Measurements from ENCODE around the gene GPRC5D. TPM values are rescaled to one million over a fixed set of nuclear protein-coding genes. Genes with fewer than 3 reads are reported as not detected.

The GPRC5D gene
- total RNA-seq, 2 experiments from 2014 or later = not detected

DNA sequence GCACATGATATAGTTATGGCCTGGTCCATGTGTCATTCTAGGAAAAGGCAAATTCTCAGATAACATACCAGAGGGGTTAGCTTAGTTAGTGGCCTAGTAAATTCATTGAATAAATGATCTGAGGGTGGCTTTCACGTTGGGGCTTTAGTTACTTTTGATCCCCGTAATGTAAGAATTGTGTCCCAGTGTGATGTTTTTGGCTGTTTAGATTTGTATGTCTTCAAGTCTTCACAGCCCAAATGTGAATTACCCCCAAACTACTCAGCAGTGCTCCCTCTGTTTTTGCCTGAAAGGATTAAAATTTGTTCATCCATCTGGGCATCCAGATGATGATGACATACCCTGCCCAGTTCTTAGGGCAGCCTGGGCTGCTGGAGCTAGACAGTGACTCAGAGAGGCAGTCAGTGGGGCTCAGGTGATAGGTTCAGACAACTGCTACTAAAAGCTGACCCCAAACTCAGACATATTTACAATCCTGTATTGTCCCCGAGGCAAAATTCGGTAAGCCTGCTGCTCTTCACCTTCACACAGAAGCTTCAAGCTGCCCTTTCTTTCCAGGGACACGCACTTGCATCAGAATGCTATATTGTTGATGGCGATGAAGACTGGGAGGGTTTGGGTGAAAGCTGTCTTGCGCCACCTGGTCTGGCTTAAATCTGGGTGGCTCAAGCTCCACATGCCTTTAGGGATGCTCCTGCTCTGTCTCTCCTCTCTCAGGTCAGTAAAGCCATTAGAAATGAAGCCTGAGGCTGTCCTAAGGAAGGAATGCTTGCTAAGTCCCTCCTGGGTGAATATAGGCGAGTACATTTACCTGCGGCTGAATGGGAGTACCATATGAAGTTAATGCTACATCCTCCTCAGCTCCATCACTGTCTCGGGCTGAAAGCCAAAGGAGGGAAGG lies 10.3 kb downstream of the GPRC5D start:
- ATAC-seq (no peak), DNase-seq (no peak)
- Mint-ChIP-seq H3K27ac (no peak overlapping the region), H3K27me3 (peaks cover 20% of the 10 kb centered on the region), H3K4me3 (no peak overlapping the region), H3K4me1 (no peaks in the 10 kb centered on the region), H3K36me3 (no peaks in the 10 kb centered on the region), H3K9me3 (ENCODE audit: low read depth) (no peaks in the 10 kb centered on the region)
- CTCF ChIA-PET = no interaction called here

DNA sequence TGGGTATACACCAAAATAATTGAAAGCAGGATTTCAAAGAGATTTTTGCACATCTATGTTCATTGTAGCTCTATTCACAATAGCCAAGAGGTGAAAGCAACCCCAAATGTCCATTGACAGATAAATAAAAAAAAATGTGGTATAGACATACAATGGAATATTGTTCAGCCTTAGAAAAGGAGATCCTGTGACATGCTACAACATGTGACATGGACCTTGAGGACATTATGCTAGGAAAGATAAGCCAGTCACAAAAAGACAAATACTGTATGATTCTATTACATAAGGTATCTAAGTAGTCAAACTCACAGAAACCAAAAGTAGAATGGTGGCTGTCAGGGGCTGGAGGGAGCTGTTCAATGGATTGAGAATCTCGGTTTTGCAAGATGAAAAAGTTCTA lies 12.1 kb downstream of the GPRC5D start:
- CTCF ChIA-PET = interaction anchor here (0.6 kb wide), 1 partner anchor 25 kb away, joined by 3 read pairs; no protein-coding TSS in a partner anchor
- Mint-ChIP-seq H3K36me3 (no peaks in the 10 kb centered on the region), H3K27ac (no peak overlapping the region), H3K4me1 (no peaks in the 10 kb centered on the region), H3K27me3 (peaks cover 10% of the 10 kb centered on the region), H3K9me3 (ENCODE audit: low read depth) (no peaks in the 10 kb centered on the region), H3K4me3 (no peak overlapping the region)
- DNase-seq (no peak), ATAC-seq (no peak)

DNA sequence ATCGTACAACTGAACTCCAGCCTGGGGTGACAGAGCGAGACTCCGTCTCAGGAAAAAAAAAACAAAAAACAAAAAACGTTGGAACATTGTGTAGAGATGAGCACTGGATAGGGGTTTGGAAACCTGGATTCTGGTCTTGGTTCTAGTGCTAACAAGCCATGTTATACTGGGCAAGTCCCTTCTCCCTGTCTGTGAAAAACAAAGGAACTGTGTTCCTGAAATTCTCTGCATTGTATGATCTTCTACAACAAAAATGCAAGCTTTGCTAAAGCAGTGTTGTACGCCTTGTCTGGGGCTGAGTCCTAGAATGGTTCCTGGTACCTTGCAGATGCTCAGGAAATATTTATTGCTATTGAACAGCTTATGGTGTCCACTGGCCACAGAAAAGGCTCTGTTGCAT lies 13.4 kb downstream of the GPRC5D start:
- DNase-seq = no peak
- Mint-ChIP-seq H3K9me3 (ENCODE audit: low read depth) (no peaks in the 10 kb centered on the region), H3K27me3 (peaks cover 19% of the 10 kb centered on the region), H3K36me3 (no peaks in the 10 kb centered on the region), H3K27ac (no peak overlapping the region), H3K4me1 (no peaks in the 10 kb centered on the region), H3K4me3 (no peak overlapping the region)
- ATAC-seq = no peak
- CTCF ChIA-PET = no interaction called here

DNA sequence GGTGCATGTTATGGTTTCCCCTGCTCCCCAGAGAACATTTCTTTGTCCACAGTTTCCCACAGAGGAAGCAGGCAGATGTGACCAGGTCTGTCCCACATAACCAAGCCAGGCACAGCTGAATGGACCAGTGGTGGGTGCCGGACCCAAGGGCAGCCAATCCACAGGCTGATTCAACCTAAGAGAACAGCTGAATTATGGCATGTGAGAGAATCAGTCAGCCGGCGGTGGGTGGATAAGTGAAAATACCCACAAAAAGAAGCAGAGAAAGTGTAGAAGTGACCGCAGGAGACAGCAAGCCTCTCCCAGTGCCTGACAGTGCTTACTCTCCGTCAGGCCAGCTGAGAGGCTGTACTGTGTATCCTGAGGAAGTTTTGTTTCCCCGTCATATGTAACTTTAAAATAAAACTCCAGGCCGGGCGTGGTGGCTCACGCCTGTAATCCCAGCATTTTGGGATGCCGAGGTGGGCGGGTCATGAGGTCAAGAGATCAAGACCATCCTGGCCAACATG lies 14.9 kb downstream of the GPRC5D start:
- Mint-ChIP-seq H3K4me3 (no peak overlapping the region), H3K4me1 (no peaks in the 10 kb centered on the region), H3K9me3 (ENCODE audit: low read depth) (no peaks in the 10 kb centered on the region), H3K36me3 (no peaks in the 10 kb centered on the region), H3K27me3 (peaks cover 17% of the 10 kb centered on the region), H3K27ac (no peak overlapping the region)
- DNase-seq = no peak
- CTCF ChIA-PET = no interaction called here
- no peak for ATAC-seq

DNA sequence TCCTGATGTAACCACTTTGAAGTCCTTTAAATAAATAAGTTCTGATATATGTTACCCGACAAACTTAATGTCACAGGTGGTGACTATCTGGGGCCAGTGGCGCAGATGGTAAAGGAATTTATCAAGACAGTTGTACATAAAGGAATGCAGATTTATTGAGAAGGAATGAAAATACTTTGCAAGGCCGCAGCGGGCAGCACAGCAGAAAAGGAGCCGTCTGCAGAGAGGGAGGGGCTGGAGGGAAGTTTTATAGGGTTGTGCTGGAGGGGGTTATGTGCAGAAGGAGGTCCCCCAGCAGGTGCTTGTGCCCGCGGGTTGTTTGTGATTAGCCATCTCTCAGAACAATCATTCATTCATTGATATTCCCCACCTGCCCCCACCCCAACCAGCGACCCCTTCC lies 17.4 kb downstream of the GPRC5D start:
- CTCF ChIA-PET = no interaction called here
- ATAC-seq = no peak

DNA sequence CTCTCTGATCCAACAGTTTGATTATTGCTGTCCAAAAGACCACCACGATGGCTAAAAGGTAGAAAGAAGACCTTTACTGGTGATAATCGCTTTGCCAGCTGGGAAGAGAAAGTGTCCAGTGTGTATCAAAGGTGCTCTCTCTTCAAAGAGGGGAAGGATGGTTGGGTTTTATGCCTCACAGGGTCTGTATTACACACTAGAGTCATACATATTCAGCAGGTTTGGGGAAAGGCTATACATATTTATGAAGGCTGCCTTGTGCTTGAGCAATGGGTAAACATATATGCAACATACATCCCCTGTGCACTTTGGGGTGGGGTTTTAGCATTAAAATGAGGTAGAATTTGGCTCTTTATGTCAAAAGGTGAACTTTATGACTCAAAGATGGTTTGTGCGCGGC lies 18.2 kb downstream of the GPRC5D start:
- no peaks in the 10 kb centered on the region for H3K9me3 Mint-ChIP-seq (ENCODE audit: low read depth)
- ATAC-seq (no peak), DNase-seq (no peak)
- no peak overlapping the region for H3K4me3 Mint-ChIP-seq
- H3K27me3 Mint-ChIP-seq = peaks cover 14% of the 10 kb centered on the region
- H3K36me3 Mint-ChIP-seq = peaks cover 1% of the 10 kb centered on the region
- H3K4me1 Mint-ChIP-seq = no peaks in the 10 kb centered on the region
- CTCF ChIA-PET = no interaction called here
- H3K27ac Mint-ChIP-seq = no peak overlapping the region

More for the DNA sequence above, 17.4 kb downstream of the GPRC5D start:
- Mint-ChIP-seq H3K4me3 (no peak overlapping the region), H3K9me3 (ENCODE audit: low read depth) (no peaks in the 10 kb centered on the region), H3K36me3 (peaks cover 1% of the 10 kb centered on the region), H3K4me1 (no peaks in the 10 kb centered on the region), H3K27me3 (peaks cover 15% of the 10 kb centered on the region), H3K27ac (no peak overlapping the region)
- no peak for DNase-seq

DNA sequence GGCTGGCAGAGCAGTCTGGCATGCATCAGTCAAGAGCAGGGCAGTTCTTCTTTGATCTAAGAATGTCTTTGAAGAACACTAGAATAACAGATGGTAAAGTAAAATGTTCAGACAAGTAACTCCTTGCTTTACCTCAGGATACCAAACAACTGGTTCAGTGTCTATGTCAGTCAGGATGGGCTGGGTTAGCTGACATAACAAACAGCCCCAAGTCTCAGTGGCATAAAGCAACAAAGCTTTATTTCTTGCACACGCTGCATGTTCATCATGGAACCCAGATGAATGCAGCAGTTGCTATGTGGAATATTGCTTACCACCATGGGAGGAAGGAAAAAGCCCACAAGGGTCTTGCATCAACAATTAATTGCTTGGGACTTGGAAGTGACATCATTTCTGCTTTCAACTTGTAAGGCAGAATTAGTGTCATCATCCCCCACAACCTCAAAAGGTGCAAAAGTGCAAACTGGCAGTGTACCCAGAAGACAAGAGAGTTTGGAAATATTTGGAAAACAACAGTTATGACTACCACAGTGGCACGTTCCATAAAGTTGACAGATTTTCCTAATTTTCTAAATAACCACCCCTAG lies 21.2 kb downstream of the GPRC5D start:
- ATAC-seq (no peak), DNase-seq (no peak)
- Mint-ChIP-seq H3K4me3 (no peak overlapping the region), H3K27me3 (peaks cover 16% of the 10 kb centered on the region), H3K9me3 (ENCODE audit: low read depth) (no peaks in the 10 kb centered on the region), H3K27ac (no peak overlapping the region), H3K36me3 (peaks cover 1% of the 10 kb centered on the region), H3K4me1 (no peaks in the 10 kb centered on the region)
- CTCF ChIA-PET = interaction anchor here (1.1 kb wide), 1 partner anchor 14 kb away, joined by 3 read pairs; no protein-coding TSS in a partner anchor

DNA sequence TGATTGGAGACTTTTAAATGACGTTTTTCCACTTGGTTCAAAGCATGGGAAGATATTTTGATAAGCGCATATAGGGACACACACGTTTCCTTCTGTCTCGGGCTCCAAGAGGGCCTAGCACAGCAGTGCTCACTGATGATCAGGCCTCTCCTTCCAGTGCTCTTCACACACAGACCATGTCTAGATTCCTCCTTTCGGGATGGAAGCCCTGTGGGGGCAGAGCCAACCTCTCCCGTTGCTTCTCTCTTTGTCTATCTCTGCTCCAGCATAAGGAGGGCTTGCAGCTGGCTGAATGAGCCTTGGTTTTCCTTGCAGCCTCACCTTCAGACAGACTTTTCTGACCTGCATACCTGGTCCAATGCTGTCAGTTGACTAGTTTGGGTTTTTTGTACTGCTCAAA lies 22.3 kb downstream of the GPRC5D start:
- no peaks in the 10 kb centered on the region for H3K4me1 Mint-ChIP-seq
- DNase-seq = no peak
- peaks cover 16% of the 10 kb centered on the region for H3K27me3 Mint-ChIP-seq
- CTCF ChIA-PET = no interaction called here
- H3K36me3 Mint-ChIP-seq = peaks cover 1% of the 10 kb centered on the region
- H3K4me3 Mint-ChIP-seq = no peak overlapping the region
- ATAC-seq = no peak
- no peaks in the 10 kb centered on the region for H3K9me3 Mint-ChIP-seq (ENCODE audit: low read depth)
- no peak overlapping the region for H3K27ac Mint-ChIP-seq

DNA sequence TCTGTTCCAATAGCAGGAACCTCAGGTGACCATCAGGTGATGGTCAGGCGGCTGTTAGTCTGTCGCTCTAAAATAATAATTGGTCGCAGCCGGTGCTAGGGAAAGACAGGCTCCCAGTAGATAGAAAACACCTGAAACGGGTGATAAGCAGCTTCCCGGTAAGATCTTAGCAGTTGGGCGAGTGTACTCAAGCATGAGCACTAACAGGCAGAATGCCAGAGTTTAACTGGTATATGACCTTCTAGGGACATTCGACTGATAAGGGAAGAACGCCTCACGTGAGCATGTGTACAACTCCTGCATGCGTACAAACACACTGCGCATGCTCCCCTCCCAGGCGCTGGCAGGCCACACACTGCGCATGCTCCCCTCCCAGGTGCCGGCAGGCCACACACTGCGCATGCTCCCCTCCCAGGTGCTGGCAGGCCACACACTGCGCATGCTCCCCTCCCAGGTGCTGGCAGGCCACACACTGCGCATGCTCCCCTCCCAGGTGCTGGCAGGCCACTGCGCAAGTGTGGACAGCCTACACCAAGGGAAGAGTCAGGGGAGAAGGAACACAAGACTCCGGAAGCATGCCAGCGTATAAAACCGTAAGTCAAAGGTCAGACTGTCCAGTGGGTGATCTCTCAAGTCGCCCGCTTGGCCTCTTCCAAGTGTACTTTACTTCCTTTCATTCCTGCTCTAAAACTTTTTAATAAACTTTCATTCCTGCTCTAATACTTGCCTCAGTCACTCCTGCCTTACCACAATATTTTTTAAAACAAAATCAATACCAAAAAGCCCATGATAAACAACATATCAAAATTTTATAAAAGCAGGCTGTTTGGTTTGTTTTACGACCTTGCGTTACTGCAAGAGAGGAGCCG lies 24.5 kb downstream of the GPRC5D start:
- no peaks in the 10 kb centered on the region for H3K9me3 Mint-ChIP-seq (ENCODE audit: low read depth)
- CTCF ChIA-PET = interaction anchor here (1.3 to 1.4 kb wide), 2 partner anchors 11 to 284 kb away, joined by 3 read pairs; no protein-coding TSS in a partner anchor
- ATAC-seq (peak; percentile 90), DNase-seq (peak; percentile 72)
- H3K4me3 Mint-ChIP-seq = peak overlapping the region; percentile 58
- H3K27ac Mint-ChIP-seq = peak overlapping the region; percentile 31
- no peaks in the 10 kb centered on the region for H3K4me1 Mint-ChIP-seq
- peaks cover 5% of the 10 kb centered on the region for H3K27me3 Mint-ChIP-seq
- H3K36me3 Mint-ChIP-seq = peaks cover 1% of the 10 kb centered on the region

DNA sequence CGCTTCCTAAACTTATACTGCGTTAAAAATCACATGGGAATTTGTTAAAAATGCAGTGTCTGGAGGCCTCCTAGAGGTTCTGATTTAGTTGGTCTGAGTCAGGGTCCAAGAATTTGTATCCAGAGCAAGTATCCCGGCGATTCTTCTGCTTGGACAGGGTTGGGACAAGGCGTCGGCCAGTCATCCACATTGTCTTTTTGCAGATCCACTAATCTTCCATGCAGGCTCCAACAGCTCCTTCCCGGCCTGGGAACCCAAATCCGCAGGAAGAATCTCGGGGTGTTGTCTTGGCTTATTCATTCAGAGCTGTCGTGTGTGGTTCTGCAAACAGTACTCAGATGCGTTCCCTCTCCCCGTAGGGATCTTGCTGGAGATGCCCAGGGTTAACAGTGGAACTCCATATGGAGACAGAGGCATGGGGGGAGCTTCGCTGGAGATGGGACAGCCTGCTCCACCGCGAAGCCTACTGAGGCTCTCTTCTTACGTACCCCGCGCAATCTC lies 25.3 kb downstream of the GPRC5D start:
- Mint-ChIP-seq H3K27ac (no peak overlapping the region), H3K4me3 (no peak overlapping the region), H3K4me1 (no peaks in the 10 kb centered on the region), H3K9me3 (ENCODE audit: low read depth) (no peaks in the 10 kb centered on the region), H3K27me3 (peaks cover 5% of the 10 kb centered on the region), H3K36me3 (peaks cover 1% of the 10 kb centered on the region)
- CTCF ChIA-PET = interaction anchor here (1.3 to 1.4 kb wide), 2 partner anchors 10 to 285 kb away, joined by 3 read pairs; no protein-coding TSS in a partner anchor
- DNase-seq (no peak), ATAC-seq (no peak)

DNA sequence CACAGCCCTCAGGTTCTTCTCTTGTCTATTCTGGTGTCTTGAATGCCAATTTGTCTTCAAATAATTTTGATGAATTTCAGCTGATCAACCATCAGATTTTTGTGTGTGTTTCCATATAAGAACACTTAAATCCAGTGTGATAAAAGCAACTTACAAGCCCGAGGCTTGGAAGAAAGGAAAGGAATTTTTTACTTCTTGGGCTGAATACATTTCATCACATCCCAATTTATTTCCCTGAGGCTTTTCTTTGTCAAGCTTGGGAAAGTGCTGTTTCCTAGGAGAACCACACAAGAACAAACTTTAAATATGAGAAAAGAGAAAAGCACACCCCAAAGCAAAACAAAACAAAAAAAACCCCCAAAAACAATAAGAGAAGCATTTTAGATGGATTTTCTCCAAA lies 26.6 kb downstream of the GPRC5D start:
- Mint-ChIP-seq H3K4me1 (no peaks in the 10 kb centered on the region), H3K27ac (no peak overlapping the region), H3K4me3 (no peak overlapping the region), H3K36me3 (peaks cover under 1% of the 10 kb centered on the region), H3K9me3 (ENCODE audit: low read depth) (no peaks in the 10 kb centered on the region), H3K27me3 (peaks cover 5% of the 10 kb centered on the region)
- DNase-seq = no peak
- no peak for ATAC-seq
- CTCF ChIA-PET = interaction anchor here (1.6 kb wide), 1 partner anchor 9 kb away, joined by 4 read pairs; no protein-coding TSS in a partner anchor

DNA sequence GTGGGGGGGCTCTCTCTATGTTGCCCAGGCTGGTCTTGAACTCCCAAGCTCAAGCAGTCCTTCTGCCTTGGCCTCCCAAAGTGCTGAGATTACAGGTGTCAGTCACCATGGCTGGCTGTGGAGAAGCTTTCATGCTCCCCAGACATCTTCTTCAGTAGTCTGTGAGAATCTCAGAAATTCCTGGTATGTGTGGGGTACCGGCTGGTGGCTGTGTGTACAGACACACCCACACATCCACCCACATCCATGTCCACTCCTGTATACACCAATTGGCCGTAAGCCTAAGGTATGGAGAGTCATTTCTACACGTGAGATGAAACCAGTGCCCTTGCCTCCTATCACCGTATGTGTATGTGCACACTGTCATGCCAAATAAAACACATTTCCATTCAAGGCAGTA lies 27.8 kb downstream of the GPRC5D start:
- H3K36me3 Mint-ChIP-seq = no peaks in the 10 kb centered on the region
- no peaks in the 10 kb centered on the region for H3K9me3 Mint-ChIP-seq (ENCODE audit: low read depth)
- DNase-seq (no peak), ATAC-seq (no peak)
- peaks cover 8% of the 10 kb centered on the region for H3K27me3 Mint-ChIP-seq
- no peak overlapping the region for H3K27ac Mint-ChIP-seq
- H3K4me1 Mint-ChIP-seq = no peaks in the 10 kb centered on the region
- CTCF ChIA-PET = interaction anchor here (1.2 to 1.6 kb wide), 2 partner anchors 8 to 288 kb away, joined by 4 to 6 read pairs; no protein-coding TSS in a partner anchor
- no peak overlapping the region for H3K4me3 Mint-ChIP-seq

DNA sequence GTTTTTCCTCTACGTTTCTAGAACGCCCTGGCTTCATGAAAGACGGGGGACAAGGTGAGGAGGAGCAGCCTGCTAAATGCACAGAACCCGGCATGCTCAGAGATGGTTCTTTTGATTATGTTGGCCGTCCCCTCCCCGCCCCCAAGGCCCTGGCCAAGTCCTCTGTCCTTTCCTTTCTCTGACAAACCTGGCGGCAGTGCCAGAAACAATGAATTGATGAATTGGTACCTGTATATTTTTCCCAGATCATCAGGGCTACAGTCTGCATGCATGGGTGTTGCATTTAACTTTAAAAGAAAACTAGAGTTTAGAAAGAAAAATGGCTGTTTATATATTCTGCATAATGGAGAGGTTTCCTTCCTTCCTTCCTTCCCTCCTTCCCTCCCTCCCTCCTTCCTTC lies 29.0 kb downstream of the GPRC5D start:
- ATAC-seq = no peak
- no peak overlapping the region for H3K4me3 Mint-ChIP-seq
- H3K36me3 Mint-ChIP-seq = no peaks in the 10 kb centered on the region
- H3K27me3 Mint-ChIP-seq = peaks cover 8% of the 10 kb centered on the region
- no peak overlapping the region for H3K27ac Mint-ChIP-seq
- no peaks in the 10 kb centered on the region for H3K4me1 Mint-ChIP-seq
- no peaks in the 10 kb centered on the region for H3K9me3 Mint-ChIP-seq (ENCODE audit: low read depth)
- DNase-seq = no peak
- CTCF ChIA-PET = no interaction called here
